Tongue (tissue), 2 donors: ENCODE data around the gene SGCA. TPM values are rescaled to one million over a fixed set of nuclear protein-coding genes. Genes with fewer than 3 reads are reported as not detected.

Source experiments
- DNase-seq: peaks from one replicate; pipeline ENCODE4 v3.0.0-alpha.2; 2015
- total RNA-seq: library from RNA; depleted of rRNA; stranded (reverse); fragments of >200 nt; gene quantifications from one replicate; pipeline ENCODE4 v1.2.3, GENCODE V29; 2014

Gene SGCA
- total RNA-seq, 1 donor from 2014 or later, result 148 TPM

- no peak for DNase-seq
Observed at GRCh38 chr17:50194934-50195865, 29.4 kb downstream of the SGCA start.

GRCh38 chr17:50196036-50196435 is 30.2 kb downstream of the SGCA start:
- DNase-seq, result no peak

GRCh38 chr17:50196826-50197225 is 31.0 kb downstream of the SGCA start:
- DNase-seq, result no peak

GRCh38 chr17:50198026-50198669 is 32.3 kb downstream of the SGCA start:
- peak; percentile 79 for DNase-seq

GRCh38 chr17:50199211-50199802 is 33.5 kb downstream of the SGCA start:
- no peak for DNase-seq

GRCh38 chr17:50199803-50200456 is 34.1 kb downstream of the SGCA start:
- DNase-seq, result peak; percentile 98

GRCh38 chr17:50200457-50201275 is 34.9 kb downstream of the SGCA start:
- peak; percentile 97 for DNase-seq

- DNase-seq, result peak; percentile 93
Observed at GRCh38 chr17:50201276-50201854, 35.6 kb downstream of the SGCA start, which contains the start of gene COL1A1. Gene COL1A1, minus strand, starts transcription at chr17:50201631. Its CDS starts 118 bp downstream, at chr17:50201513.

- no peak for DNase-seq
Observed at GRCh38 chr17:50203086-50203485, 37.3 kb downstream of the SGCA start.

- DNase-seq, result peak; percentile 85
Observed at GRCh38 chr17:50203604-50204345, 38.0 kb downstream of the SGCA start.

- no peak for DNase-seq
Observed at GRCh38 chr17:50204431-50204830, 38.6 kb downstream of the SGCA start.

GRCh38 chr17:50205111-50205962 is 39.5 kb downstream of the SGCA start:
- no peak for DNase-seq

GRCh38 chr17:50205963-50206505 is 40.2 kb downstream of the SGCA start:
- no peak for DNase-seq

GRCh38 chr17:50206604-50207293 is 40.9 kb downstream of the SGCA start:
- DNase-seq, result peak; percentile 82

- no peak for DNase-seq
Observed at GRCh38 chr17:50207315-50207714, 41.5 kb downstream of the SGCA start.

- no peak for DNase-seq
Observed at GRCh38 chr17:50207792-50208567, 42.2 kb downstream of the SGCA start.

GRCh38 chr17:50208611-50209061 is 42.8 kb downstream of the SGCA start:
- DNase-seq, result no peak

GRCh38 chr17:50209133-50209471 is 43.3 kb downstream of the SGCA start:
- DNase-seq, result no peak
